GM12878 (cell line): Measurements from ENCODE around the gene SLC41A1. TPM values are rescaled to one million over a fixed set of nuclear protein-coding genes. Genes with fewer than 3 reads are reported as not detected.

Experiments
- CHD4 ChIP-seq: fragments of 200-600 bp; sonication (generic); IDR thresholded peaks from 2 replicates; pipeline ENCODE4 v1.6.1; 2016; ENCODE audit warnings: mild to moderate bottlenecking
- CUX1 ChIP-seq: IDR thresholded peaks from 2 replicates; pipeline ENCODE4 v1.6.1; 2012; ENCODE audit warnings: improper control_type of control experiment, low read depth, low read length; ENCODE audit not compliant: insufficient replicate concordance
- DPF2 ChIP-seq: fragments of 450-650 bp; IDR thresholded peaks from 2 replicates; pipeline ENCODE4 v1.6.1; 2017; ENCODE audit warnings: mild to moderate bottlenecking
- ESRRA ChIP-seq: IDR thresholded peaks from 2 replicates; pipeline ENCODE4 v1.6.1; 2012; ENCODE audit warnings: mild to moderate bottlenecking, low read length, improper control_type of control experiment
- HCFC1 ChIP-seq: fragments of 150-350 bp; IDR thresholded peaks from 2 replicates; pipeline ENCODE4 v1.6.1; 2014; ENCODE audit warnings: low read length
- IKZF1 ChIP-seq: fragments of 450-650 bp; conservative IDR thresholded peaks from 2 replicates; pipeline ENCODE4 v1.6.1; 2017; ENCODE audit warnings: antibody characterized with exemption, mild to moderate bottlenecking
- IRF3 ChIP-seq: fragments of 450-650 bp; IDR thresholded peaks from 2 replicates; pipeline ENCODE4 v1.6.1; 2014; ENCODE audit warnings: mild to moderate bottlenecking
- LARP7 ChIP-seq: fragments of 450-650 bp; IDR thresholded peaks from 2 replicates; pipeline ENCODE4 v1.6.1; 2017; ENCODE audit warnings: mild to moderate bottlenecking
- MEF2A ChIP-seq: IDR thresholded peaks from 2 replicates; pipeline ENCODE4 v1.6.1; 2011; ENCODE audit warnings: low read depth, mild to moderate bottlenecking, low read length, moderate library complexity; ENCODE audit not compliant: insufficient read depth
- MEF2B ChIP-seq: fragments of 450-650 bp; IDR thresholded peaks from 2 replicates; pipeline ENCODE4 v1.6.1; 2018; ENCODE audit warnings: mild to moderate bottlenecking, moderate library complexity; ENCODE audit not compliant: partially characterized antibody, poor library complexity, severe bottlenecking
- PBX3 ChIP-seq: IDR thresholded peaks from 2 replicates; pipeline ENCODE4 v1.6.1; 2011; ENCODE audit warnings: mild to moderate bottlenecking, low read depth, low read length, moderate library complexity; ENCODE audit not compliant: insufficient replicate concordance
- POLR2A ChIP-seq: IDR thresholded peaks from 2 replicates; pipeline ENCODE4 v1.6.1; 2011; ENCODE audit warnings: low read depth, mild to moderate bottlenecking, low read length
- RAD51 ChIP-seq: fragments of 450-650 bp; IDR thresholded peaks from 2 replicates; pipeline ENCODE4 v1.6.1; 2016; ENCODE audit warnings: moderate library complexity, mild to moderate bottlenecking, inconsistent platforms
- RUNX3 ChIP-seq: IDR thresholded peaks from 2 replicates; pipeline ENCODE4 v1.6.1; 2012; ENCODE audit warnings: low read length, inconsistent platforms
- SMAD1 ChIP-seq: fragments of 450-650 bp; IDR thresholded peaks from 2 replicates; pipeline ENCODE4 v1.6.1; 2018; ENCODE audit warnings: mild to moderate bottlenecking, low read depth; ENCODE audit not compliant: partially characterized antibody
- SPI1 ChIP-seq: IDR thresholded peaks from 2 replicates; pipeline ENCODE4 v1.6.1; 2011; ENCODE audit warnings: low read depth, mild to moderate bottlenecking, low read length, moderate library complexity, borderline replicate concordance; ENCODE audit not compliant: insufficient read depth
- SUPT20H ChIP-seq: IDR thresholded peaks from 2 replicates; pipeline ENCODE4 v1.6.1; 2011; ENCODE audit warnings: low read depth, mild to moderate bottlenecking, low read length, moderate library complexity, borderline replicate concordance; ENCODE audit not compliant: control insufficient read depth
- TCF7 ChIP-seq: IDR thresholded peaks from 2 replicates; pipeline ENCODE4 v1.6.1; 2014; ENCODE audit warnings: antibody characterized with exemption, borderline replicate concordance
- ZNF592 ChIP-seq: fragments of 450-650 bp; IDR thresholded peaks from 2 replicates; pipeline ENCODE4 v1.6.1; 2017; ENCODE audit warnings: mild to moderate bottlenecking, moderate library complexity
- polyA plus RNA-seq, 11 experiments: library from polyadenylated mRNA; depleted of rRNA in 4 of 11; unstranded in 6 of 11; stranded (reverse) in 5 of 11; fragments of >200 nt; fragmentation: Nextera tagmentation in 4 of 11; fragmentation: Illumina TruSeq in 1 of 11; extraction: Ambion mirVana in 4 of 11; extraction: Trizol in 1 of 11; gene quantifications; 1 replicate in 1 of 11; 2 replicates in 10 of 11; pipeline versions ENCODE4 v1.2.1 to v1.2.3, GENCODE V29; 2011 to 2016; ENCODE audit warnings: inconsistent platforms in 2 of 11, missing spikeins in 2 of 11, low read depth in 1 of 11
- total RNA-seq, 4 experiments: library from RNA; depleted of rRNA in 3 of 4; stranded (reverse); fragments of >200 nt in 3 of 4; fragmentation: Illumina TruSeq in 1 of 4; extraction: Trizol in 1 of 4; gene quantifications; 2 replicates each; pipeline versions ENCODE4 v1.2.1 to v1.2.3, GENCODE V29; 2013 to 2021

SLC41A1 gene
- total and polyA plus RNA-seq, 10 of the 15 experiments (the other 5 are each of a cell fraction or from before 2014, with no cell fraction given): 0.13 to 11.3 (median 0.42) TPM

GRCh38 chr1:205748403-205749233 is 64.4 kb downstream of the SLC41A1 start (continued):
- TF ChIP-seq CUX1 (no peak), CHD4 (no peak), TCF7 (no peak), HCFC1 (no peak), MEF2A (no peak), LARP7 (no peak), RAD51 (no peak), PBX3 (no peak), SUPT20H (no peak), SMAD1 (no peak), IRF3 (no peak), MEF2B (no peak), SPI1 (no peak), IKZF1 (no peak), ZNF592 (no peak), DPF2 (no peak), ESRRA (no peak), POLR2A (peak; percentile 40; the same call in 1 of the 2 replicates), RUNX3 (peak; percentile 27; the same call in 1 of the 2 replicates)
